Stimulated activated CD4-positive, alpha-beta T cell treated with anti-CD3 and anti-CD28 coated beads, Interleukin-15, amount 100 ng/mL, for 1 hour (primary cell): ENCODE data around the gene AKAP1.
A peak's percentile ranks its signal among the peaks of the same experiment; 100 is the strongest.
"Not testable (repeated sequence)": the region's sequence is repeated elsewhere in the genome, so short reads cannot be mapped to it uniquely, and the experiment has no call there.

Experiments
- DNase-seq, 2 donors: peaks; one replicate each; pipeline ENCODE4 v3.0.0-alpha.2; 2020; ENCODE audit warnings: low read depth in 1 of 2, low spot score in 1 of 2

Gene AKAP1

GRCh38 chr17:57073626-57074025, 11.4 kb upstream of the AKAP1 start:
- DNase-seq, result no peak

- no peak for DNase-seq
Observed at GRCh38 chr17:57075193-57075592, 9.9 kb upstream of the AKAP1 start.

- DNase-seq, result no peak
Observed at GRCh38 chr17:57075785-57076184, 9.3 kb upstream of the AKAP1 start.

GRCh38 chr17:57077000-57077399, 8.0 kb upstream of the AKAP1 start:
- DNase-seq, result no peak

GRCh38 chr17:57078274-57078673, 6.8 kb upstream of the AKAP1 start:
- no peak for DNase-seq

GRCh38 chr17:57080718-57081117, 4.3 kb upstream of the AKAP1 start:
- no peak for DNase-seq

GRCh38 chr17:57082441-57082840, 2.6 kb upstream of the AKAP1 start:
- no peak for DNase-seq

- no peak for DNase-seq
Observed at GRCh38 chr17:57084361-57084801, 665 bp upstream of the AKAP1 start.

DNA sequence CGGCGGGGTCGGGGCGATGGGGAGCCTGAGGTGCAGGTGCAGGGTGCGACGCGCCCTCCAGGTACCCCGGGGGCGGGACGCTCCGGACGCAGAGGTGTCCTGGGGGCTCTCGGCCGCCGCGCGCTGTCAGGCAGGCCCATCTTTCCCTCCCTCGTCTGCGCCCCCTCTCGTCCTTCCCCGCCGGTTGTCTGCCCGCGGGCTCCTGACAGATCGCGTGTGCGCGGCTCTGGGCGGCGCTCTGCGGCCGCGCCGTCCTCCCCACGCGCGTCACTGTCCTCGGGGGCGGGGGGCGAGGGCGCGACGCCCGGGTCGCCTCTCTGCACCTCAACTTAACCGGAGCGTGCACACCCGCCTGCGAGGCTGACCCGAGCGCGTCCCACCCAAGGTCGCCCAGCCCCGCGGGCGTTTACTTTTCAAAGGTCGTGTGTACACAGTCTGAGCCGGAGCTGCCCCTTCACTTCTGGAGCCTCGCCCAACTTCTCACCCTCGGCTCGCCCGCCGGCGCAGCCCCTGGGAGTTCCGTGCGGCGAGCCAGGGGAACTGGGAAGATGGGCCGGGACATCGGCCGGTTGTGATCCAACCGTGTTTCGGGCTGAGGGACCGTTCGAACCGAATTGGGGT, 512 bp downstream of the AKAP1 start:
- DNase-seq, result peak; percentile 26 to 43

DNA sequence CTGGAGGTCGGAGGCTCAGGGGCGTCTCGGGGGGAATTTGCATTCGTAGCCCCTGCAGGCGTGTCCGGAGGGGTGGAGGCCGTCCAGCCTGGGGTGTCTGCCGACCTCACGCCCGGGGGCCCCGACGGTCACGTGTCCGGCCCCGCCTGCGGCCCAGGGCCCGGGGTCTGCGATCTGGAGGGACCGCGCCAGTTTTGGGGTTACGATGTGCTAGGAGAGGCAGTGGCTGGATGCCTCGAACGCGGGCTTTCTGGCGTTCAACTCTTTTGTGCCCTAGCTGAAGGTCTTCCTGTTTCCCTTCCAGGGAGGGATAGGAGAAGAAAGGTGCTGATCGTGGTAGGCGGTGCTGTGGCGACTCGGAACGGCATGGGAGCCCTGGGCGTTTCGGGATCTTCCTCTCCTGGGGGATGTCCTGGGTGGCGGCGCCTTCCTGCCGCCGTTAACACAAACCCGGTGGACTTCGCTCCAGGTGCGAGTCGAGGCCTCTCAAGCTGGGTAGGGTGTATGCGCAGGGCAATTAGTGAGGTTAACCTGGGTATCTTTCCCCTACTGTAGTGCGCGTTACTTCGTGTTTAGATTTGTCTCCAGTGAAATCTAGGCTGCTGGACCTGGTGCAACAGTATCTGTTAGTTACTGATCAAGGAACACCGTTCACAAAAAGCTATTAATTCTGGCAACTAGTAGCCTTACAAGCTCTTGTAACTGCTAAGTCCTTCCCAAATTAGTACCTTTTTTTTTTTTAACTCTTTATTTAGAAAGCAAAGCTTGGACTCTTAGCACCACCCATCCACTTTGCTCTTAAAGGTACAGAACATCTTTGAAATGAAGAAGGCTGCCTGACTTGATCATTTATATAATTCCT, 1.3 kb downstream of the AKAP1 start:
- DNase-seq, result no peak

- DNase-seq, result no peak
Observed at GRCh38 chr17:57088298-57088697, 3.3 kb downstream of the AKAP1 start.

DNA sequence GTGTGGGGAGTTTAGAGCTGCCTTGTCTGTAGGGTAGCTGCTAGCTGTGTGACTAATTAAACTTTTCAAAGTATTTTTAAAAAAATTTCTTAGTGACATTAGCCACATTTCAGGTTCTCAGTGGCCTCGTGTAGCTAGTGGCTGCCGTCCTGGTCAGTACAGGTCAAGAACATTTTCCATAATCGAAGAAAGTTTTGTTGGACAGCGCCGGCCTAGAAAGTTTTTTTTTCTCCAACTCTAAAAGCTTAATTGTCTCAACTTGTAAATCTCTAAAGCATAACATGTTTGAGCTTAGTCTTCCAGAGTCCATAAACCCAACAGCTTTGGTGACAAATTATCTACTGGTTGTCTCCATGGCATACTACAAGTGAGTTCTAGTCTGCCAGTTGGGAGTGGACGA, 4.3 kb downstream of the AKAP1 start:
- no peak for DNase-seq

DNA sequence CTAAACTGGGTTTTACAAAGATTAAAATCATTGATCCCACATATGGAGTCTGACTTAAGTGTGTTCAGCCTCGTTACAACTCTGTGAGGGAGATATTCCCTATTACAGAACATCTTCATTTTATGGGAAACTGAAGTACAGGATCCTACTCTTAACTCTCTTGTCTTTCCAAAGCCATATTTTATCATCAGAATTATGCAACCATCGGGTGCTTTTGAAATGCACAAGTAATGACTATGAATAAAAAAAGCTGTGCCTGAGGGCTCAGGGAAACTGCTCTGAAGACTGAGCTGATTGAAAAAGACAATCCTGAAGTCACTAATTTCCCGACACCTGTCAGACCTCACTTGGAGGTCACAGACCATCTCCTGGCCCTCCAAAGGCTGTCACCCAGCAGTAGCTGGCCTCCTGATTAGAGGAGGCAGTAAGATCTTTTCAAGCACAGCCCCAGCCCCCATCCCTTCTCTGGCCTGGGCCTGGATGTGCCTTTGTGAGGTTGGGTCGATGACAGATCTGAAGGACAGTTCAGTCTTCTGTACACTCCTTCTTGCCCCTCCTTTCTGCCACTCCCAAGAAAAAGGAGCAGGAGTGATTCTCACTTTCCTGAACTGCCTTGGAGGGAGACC, 5.6 kb downstream of the AKAP1 start:
- no peak for DNase-seq

DNA sequence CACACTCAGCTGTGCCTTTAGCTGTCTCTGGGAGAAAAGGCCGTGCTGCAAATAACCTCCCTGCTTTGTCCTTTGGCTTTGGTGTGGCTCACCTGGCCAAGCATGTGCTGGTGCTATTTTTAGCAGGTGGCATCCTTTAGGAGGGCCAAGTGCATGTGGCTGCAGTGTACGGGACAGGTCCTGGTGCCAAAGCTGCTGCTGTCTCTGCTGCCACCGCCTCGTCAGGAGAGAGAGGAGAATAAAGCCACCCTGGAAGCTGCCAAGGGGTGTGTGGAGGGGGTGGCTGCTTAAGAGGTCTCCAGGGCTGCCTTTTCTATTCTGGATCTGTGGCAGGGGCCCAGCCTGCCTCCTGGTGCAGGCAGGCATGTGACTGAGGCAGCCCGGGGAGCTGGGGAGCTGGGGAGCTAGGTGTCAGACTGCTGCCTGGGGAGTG, 6.2 kb downstream of the AKAP1 start:
- no peak for DNase-seq

- DNase-seq, result no peak
Observed at GRCh38 chr17:57092171-57092570, 7.1 kb downstream of the AKAP1 start.

DNA sequence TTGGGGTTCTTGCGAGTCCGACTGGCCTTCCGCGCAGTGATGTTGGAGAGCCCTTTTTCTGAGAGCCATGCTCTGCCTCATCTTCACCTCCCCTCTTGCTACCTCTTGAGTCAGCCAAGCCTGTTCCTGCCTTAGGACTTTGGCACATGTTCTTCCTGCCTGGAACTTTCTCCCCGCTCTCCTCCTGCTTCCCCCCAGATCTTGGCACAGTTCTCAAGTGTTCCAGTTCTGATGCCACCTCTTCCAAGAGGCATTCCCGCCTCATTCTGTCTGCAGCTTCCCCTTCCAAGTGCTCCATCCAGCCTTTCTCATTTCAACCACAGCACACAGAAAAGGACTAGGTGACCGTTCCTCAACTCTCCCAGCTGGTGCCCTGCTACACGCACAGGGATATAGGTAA, 7.7 kb downstream of the AKAP1 start:
- no peak for DNase-seq

DNA sequence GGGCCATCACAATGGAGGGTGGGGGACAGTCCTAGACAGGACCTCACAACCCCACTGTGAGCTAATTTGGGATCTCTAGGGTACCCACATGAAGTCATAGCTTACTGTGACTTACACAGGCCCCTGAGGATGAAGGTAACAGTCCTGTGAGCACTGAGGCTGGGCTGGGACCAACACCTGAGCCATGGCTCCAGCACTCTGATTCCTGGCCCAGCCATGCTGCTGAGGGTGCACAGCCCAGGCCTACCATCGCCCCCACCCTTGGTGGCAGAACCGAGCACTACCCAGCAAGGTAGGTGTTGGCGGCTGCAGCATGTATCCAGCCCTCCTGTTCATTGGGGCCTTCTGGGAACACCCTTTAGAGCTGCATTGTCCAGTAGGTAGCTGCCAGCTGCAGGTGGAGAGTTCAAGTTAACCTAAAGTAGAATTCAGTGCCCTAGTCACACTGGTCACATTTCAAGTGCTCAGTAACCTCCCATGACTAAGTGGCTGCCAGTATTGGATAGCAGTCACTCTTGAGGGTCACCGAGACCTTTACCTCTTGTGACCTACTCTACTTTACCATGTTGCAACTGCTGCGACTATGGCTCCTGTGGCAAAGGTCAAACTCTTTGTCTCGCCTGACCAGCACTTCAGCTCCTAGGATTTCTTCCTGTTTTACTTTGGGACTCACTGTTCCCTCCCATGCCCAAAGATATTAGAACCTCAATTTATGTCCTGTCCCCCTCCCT, 11.6 kb downstream of the AKAP1 start:
- DNase-seq, result no peak

DNA sequence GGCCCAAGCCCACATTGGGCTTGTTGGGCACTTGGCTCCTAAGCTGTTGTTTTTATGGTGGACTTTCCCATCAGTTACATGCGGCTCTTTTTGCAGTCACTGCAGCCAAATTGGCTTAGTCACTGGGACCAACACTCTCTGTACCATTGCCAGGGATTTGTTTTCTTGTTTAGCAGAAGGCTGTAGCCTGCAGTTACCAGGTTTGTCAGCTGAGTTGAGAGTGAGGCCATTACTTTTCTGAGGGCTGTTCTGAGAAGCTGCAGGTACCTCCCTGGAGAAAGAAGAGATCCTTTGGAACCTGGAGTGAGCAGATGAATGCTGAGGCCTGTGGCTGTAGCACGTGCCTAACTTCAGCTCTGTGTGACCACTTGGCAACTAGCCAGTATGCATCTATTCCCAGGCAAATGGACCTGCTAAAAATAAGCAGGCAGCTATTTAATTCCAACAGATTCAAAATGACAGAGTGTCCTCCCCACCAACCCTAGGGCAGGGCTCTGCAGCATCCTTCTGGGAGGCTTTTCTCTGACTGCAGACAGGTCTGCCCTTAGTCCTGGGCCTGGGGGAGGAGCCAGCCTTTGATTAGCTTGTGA, 12.9 kb downstream of the AKAP1 start:
- DNase-seq, result no peak

- no peak for DNase-seq
Observed at GRCh38 chr17:57099165-57099564, 14.1 kb downstream of the AKAP1 start.

- DNase-seq, result no peak
Observed at GRCh38 chr17:57102122-57102521, 17.1 kb downstream of the AKAP1 start.

DNA sequence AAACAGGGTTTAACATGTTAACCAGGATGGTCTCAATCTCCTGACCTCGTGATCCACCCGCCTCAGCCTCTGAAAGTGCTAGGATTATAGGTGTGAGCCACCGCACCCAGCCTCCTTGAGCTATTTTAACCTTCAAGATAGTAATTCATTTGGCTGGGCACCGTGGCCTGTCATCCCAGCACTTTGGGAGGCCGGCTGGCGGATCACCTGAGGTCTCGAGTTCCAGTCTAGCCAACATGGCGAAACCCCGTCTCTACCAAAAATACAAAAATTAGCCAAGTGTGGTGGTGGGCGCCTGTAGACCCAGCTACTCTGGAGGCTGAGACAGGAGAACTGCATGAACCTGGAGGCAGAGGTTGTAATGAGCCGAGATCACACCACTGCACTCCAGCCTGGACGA, 17.6 kb downstream of the AKAP1 start:
- not testable (repeated sequence) for DNase-seq
